Jurkat, Clone E6-1 (cell line): Measurements from ENCODE around the gene MMP28.
A peak's percentile ranks its signal among the peaks of the same experiment; 100 is the strongest.

ENCODE experiments used
- DNase-seq: peaks from one replicate; pipeline ENCODE4 v3.0.0-alpha.2; 2011; ENCODE audit warnings: low read depth, low spot score
- H3K4me3 ChIP-seq: 2 replicates; pipeline ENCODE4 v1.5.1; 2011; ENCODE audit warnings: mild to moderate bottlenecking, low read length, control low read depth, moderate library complexity

MMP28 gene

GRCh38 chr17:35732806-35733136 lies 62.7 kb downstream of the MMP28 start:
- no peak for DNase-seq
- no peak overlapping the region for H3K4me3 ChIP-seq

GRCh38 chr17:35731917-35732805 lies 63.3 kb downstream of the MMP28 start:
- DNase-seq, result no peak
- peak overlapping the region; percentile 52 for H3K4me3 ChIP-seq

- peak within 1 kb of the TSS; percentile 52 for H3K4me3 ChIP-seq
- no peak for DNase-seq
Measured at GRCh38 chr17:35731239-35731916, 64.1 kb downstream of the MMP28 start, which contains the start of gene RASL10B. TSS of gene RASL10B (plus strand) at chr17:35731639. CDS start at chr17:35735185, 3,546 bp downstream.

- H3K4me3 ChIP-seq, result no peak overlapping the region
- peak; percentile 79 for DNase-seq
Measured at GRCh38 chr17:35730400-35731005, 64.9 kb downstream of the MMP28 start.

GRCh38 chr17:35729405-35729833 lies 66.0 kb downstream of the MMP28 start:
- no peak for DNase-seq
- no peak overlapping the region for H3K4me3 ChIP-seq

- no peak overlapping the region for H3K4me3 ChIP-seq
- no peak for DNase-seq
Measured at GRCh38 chr17:35728551-35728950, 66.9 kb downstream of the MMP28 start.

- no peak overlapping the region for H3K4me3 ChIP-seq
- no peak for DNase-seq
Measured at GRCh38 chr17:35727635-35728034, 67.8 kb downstream of the MMP28 start.

GRCh38 chr17:35726953-35727460 lies 68.4 kb downstream of the MMP28 start:
- no peak for DNase-seq
- no peak overlapping the region for H3K4me3 ChIP-seq

- DNase-seq, result no peak
- H3K4me3 ChIP-seq, result no peak overlapping the region
Measured at GRCh38 chr17:35726127-35726952, 69.1 kb downstream of the MMP28 start.

- DNase-seq, result no peak
- H3K4me3 ChIP-seq, result no peak overlapping the region
Measured at GRCh38 chr17:35725802-35726126, 69.7 kb downstream of the MMP28 start.

GRCh38 chr17:35725058-35725457 lies 70.4 kb downstream of the MMP28 start:
- DNase-seq, result no peak
- H3K4me3 ChIP-seq, result no peak overlapping the region

GRCh38 chr17:35723735-35724134 lies 71.7 kb downstream of the MMP28 start:
- H3K4me3 ChIP-seq, result no peak overlapping the region
- no peak for DNase-seq

GRCh38 chr17:35717475-35717874 lies 78.0 kb downstream of the MMP28 start:
- no peak for DNase-seq
- H3K4me3 ChIP-seq, result no peak overlapping the region

- no peak for DNase-seq
- no peak overlapping the region for H3K4me3 ChIP-seq
Measured at GRCh38 chr17:35716897-35717465, 78.5 kb downstream of the MMP28 start.

- DNase-seq, result no peak
- H3K4me3 ChIP-seq, result no peak overlapping the region
Measured at GRCh38 chr17:35716173-35716572, 79.3 kb downstream of the MMP28 start.
